Suppressor macrophage treated with lipopolysaccharide for 4 hours (primary cell): ENCODE data around the gene SYNE1.
"Not testable (repeated sequence)": the region's sequence is repeated elsewhere in the genome, so short reads cannot be mapped to it uniquely, and the experiment has no call there.

Source experiments
- DNase-seq: peaks from one replicate; pipeline ENCODE4 v3.0.0-alpha.2; 2020

SYNE1 gene

DNA sequence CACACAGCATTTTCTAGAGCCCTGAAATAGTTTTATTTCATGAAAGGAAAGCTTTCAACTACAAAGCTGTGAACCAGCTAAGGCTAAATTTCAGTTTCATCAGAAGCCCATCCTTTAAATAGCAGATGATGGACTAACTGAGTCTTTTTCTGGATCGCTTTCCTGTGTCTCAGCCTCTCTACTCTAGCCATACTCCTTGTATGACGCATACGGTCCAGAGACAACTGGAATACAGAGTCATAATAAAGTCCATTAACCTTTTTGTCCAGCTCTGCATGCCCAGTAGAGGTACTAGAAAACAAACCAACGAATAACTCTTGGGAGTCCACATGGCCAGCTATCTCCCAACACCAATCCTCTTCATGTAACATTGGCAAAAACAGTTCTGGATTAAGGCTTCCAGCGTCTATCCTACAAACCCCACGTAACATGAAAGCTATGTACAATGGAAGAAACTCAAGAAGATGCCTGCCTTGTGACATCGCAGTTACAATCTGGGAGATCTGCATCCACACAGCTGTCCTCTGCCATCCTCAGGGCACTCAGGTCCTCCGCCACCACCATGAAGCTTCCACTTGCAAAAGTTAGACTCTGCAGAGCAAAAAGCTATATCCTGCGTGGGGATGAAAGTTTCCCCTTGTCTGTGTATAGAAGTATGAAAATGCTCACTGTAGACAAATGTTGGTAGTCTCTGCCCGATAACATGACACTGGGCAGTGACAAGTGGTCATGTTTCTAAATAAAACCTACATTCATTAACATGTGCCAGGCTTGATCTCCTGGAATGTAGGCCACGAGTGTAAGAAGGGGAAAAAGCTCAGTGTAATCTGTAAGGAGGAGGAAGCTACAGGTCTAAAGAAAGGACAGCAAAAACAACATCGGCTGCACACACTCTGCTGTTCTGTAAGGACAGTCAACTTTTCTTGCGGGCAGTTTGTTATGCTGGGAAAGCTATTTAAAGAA, 469.2 kb downstream of the SYNE1 start:
- no peak for DNase-seq

DNA sequence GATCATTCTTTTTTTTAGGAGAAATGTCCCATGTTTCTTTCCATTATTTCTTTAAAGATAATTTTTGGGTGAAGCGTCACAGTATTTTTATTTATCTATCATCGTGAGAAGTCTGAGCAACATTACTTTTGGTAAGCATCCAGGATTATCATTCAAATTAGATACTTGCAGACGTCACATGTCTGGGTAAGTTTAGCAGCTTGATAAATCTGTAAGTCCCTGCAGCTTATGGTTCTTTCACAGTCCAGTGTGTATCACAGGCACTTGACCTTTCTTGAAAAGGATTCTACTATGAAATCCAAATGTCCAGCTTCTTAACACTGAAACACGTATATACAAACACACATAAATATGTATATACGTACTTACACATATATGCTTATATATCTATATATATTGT, 470.3 kb downstream of the SYNE1 start:
- DNase-seq, result no peak

DNA sequence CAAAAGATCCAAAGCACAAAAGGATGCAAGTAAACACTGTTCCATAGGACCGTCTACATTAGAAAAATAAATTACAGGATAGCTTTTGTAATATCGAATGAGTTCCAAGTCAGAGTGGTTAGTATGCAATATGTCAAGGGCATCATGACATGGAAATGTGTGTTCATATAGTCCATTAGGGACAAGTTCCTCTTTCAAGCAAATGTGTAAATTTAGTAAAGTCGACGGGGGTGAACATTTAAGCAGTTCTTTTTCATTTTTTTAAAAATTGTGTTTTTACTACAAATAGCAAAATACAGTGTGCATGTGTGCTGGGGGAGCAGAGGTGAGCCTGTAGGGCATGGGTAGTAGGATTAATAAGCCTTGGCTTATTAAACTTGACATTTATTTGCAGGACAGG, 470.7 kb downstream of the SYNE1 start:
- DNase-seq, result peak; percentile 13

DNA sequence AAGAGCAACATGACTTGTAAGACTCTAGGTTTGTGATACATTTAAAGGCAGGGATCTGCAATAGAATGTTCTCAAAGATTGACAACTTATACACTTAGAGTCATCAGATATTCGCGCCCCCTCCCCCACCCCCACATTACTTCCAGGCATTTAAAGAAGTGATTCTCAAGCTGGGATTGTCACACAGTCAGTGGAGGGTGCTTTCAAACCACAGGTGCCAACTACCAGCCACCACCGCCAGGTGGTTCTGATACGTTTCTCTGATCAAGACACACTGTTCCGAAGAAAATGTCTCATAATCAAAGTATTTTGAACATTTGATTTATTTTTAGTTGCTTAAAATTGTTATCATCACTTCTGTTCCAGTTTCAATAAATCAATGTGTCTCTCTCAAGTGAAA, 472.2 kb downstream of the SYNE1 start:
- DNase-seq, result no peak

GRCh38 chr6:152161501-152161900, 475.7 kb downstream of the SYNE1 start:
- no peak for DNase-seq

GRCh38 chr6:152160346-152160745, 476.8 kb downstream of the SYNE1 start:
- no peak for DNase-seq

GRCh38 chr6:152155792-152156191, 481.4 kb downstream of the SYNE1 start:
- no peak for DNase-seq

DNA sequence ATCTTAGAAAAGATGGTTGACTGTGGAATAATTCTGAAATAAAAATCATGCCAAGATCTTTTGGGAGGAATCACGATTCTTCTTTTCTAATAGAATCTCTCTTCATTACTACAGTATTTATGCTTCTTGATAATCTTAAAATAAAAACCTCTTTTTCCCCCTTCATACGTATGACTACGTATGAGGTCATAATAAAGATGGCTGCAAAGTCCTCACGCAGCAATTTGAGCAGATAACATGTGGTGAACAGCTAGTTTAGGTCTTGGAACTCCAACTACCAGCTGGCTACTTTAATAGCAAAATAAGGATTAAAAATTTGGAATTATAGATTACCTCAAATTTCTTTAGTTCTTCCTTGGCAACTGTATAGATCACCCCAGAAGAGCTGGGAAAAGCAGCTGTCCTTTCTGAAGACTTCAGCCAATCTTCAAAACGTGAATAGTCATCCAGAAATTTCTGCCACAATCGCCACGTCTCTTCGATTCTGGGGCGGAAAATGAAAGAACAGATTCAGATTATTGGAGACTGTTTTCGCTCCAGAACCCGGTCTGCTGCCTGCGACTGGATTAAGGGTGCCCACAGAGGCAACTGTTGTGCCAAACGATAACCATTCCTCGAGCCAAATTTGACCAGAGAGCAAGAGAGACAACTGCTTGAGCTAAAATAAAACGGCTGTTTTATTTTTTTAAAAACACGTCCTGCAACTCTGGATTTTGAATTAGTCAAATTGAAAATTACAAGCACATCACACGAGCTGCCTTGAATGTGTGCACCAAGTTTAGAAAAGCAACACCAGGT, 482.4 kb downstream of the SYNE1 start:
- DNase-seq, result no peak

GRCh38 chr6:152151920-152152319, 485.2 kb downstream of the SYNE1 start:
- peak; percentile 19 for DNase-seq

- DNase-seq, result no peak
Measured at GRCh38 chr6:152150196-152150595, 487.0 kb downstream of the SYNE1 start.

GRCh38 chr6:152148412-152148811, 488.8 kb downstream of the SYNE1 start:
- DNase-seq, result no peak

GRCh38 chr6:152147269-152147668, 489.9 kb downstream of the SYNE1 start:
- no peak for DNase-seq

DNA sequence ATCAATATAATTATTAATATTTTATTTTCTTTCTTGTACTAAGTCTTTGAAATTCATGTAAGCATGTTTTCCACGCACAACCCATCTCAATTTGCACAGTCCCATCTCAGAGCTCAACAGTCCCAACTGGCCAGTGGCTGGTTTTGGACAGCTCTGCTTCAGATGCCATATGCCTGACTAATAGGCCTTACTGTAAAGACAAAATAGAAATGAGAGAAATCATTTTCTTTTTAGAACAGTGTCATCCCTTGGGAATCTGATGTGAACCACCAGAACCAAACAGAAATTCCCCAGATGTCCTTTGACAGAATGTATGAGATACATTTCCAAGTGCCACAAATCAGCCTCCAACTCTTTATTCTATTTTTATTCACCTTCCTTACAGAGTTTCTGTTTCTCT, 490.8 kb downstream of the SYNE1 start:
- DNase-seq, result no peak

- DNase-seq, result no peak
Measured at GRCh38 chr6:152143359-152143758, 493.8 kb downstream of the SYNE1 start.

DNA sequence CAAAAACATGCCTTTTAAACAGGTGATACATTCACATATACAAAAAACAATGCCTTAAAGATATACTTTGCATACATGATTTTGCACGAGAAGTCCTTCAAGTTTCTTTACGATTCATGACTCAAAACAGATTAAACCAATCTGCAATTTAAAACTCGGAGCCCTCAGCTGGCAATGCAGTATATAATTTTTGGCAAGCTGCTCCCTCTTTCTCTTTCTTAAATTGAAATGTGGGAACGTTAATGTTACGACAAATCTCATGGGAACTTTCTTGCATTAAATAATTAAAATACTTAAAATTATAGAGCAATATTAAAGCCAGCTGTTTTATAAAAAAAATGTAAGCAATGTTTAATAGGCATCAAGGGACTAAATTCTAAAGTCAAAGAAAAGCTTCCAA, 495.1 kb downstream of the SYNE1 start:
- DNase-seq, result no peak

GRCh38 chr6:152138344-152138743, 498.8 kb downstream of the SYNE1 start:
- not testable (repeated sequence) for DNase-seq

GRCh38 chr6:152136449-152136825, 500.7 kb downstream of the SYNE1 start:
- no peak for DNase-seq

GRCh38 chr6:152135755-152136448, 501.3 kb downstream of the SYNE1 start:
- no peak for DNase-seq

DNA sequence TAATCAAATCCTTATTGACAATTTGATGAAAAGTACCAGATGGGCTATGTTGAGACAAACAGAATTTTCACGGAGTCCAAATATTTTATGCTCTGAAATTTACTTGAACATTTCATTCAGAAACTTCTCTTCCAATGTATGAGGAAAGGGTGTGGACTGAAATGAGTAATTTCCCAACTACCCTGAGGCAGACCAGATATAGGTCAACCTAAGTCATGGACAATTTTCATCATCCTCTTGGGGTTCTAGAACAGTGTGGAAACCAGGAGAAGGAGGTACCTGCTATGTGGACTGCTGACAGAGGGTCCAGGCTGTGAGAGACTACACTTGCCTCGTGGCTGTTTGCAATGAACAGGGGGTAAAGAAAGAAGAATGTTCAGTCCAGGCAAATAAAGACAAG, 506.7 kb downstream of the SYNE1 start:
- DNase-seq, result no peak

- DNase-seq, result no peak
Measured at GRCh38 chr6:152129691-152130151, 507.4 kb downstream of the SYNE1 start.

- no peak for DNase-seq
Measured at GRCh38 chr6:152127432-152128165, 509.6 kb downstream of the SYNE1 start.

GRCh38 chr6:152124429-152125074, 512.6 kb downstream of the SYNE1 start:
- DNase-seq, result peak; percentile 71
